Activated CD4-positive, alpha-beta memory T cell treated with anti-CD3 and anti-CD28 coated beads for 36 hours (primary cell): Measurements from ENCODE around the gene HOXC12. TPM values are rescaled to one million over a fixed set of nuclear protein-coding genes. Genes with fewer than 3 reads are reported as not detected.

ENCODE experiments used
- CTCF ChIA-PET: fragments of 350-600 bp; sonication (Branson Sonifier 250); formaldehyde crosslinking; loops from one replicate; lab custom pipeline; 2021; ENCODE audit warnings: antibody characterized with exemption, inconsistent platforms; lab: Charles Lee
- POLR2A ChIA-PET: fragments of 350-600 bp; sonication (Branson Sonifier 250); formaldehyde crosslinking; loops from one replicate; lab custom pipeline; 2021; ENCODE audit warnings: antibody characterized with exemption; lab: Charles Lee
- DNase-seq: peaks from one replicate; pipeline ENCODE4 v3.0.0-alpha.2; 2020
- H3K27ac Mint-ChIP-seq: one replicate; pipeline ENCODE4 v1.8.0; 2021; ENCODE audit warnings: mixed read lengths
- H3K27me3 Mint-ChIP-seq: one replicate; pipeline ENCODE4 v1.8.0; 2021; ENCODE audit warnings: mixed read lengths
- H3K36me3 Mint-ChIP-seq: one replicate; pipeline ENCODE4 v1.8.0; 2021; ENCODE audit warnings: mixed read lengths
- H3K4me1 Mint-ChIP-seq: one replicate; pipeline ENCODE4 v1.8.0; 2021; ENCODE audit warnings: low read depth, mixed read lengths
- H3K4me3 Mint-ChIP-seq: one replicate; pipeline ENCODE4 v1.8.0; 2021; ENCODE audit warnings: mild to moderate bottlenecking, mixed read lengths
- H3K9me3 Mint-ChIP-seq: one replicate; pipeline ENCODE4 v1.8.0; 2021; ENCODE audit warnings: mixed read lengths
- intact Hi-C: fragments of 100-400 bp; cut with micrococcal nuclease; formaldehyde crosslinking; loops from one replicate; pipeline ENCODE4 v1.15.1; 2023
- total RNA-seq, 2 experiments: library from RNA; stranded (reverse); gene quantifications; one replicate each; pipeline ENCODE4 v1.2.3, GENCODE V29; 2021

Gene HOXC12
- total RNA-seq, 2 experiments from 2014 or later, result not detected

DNA sequence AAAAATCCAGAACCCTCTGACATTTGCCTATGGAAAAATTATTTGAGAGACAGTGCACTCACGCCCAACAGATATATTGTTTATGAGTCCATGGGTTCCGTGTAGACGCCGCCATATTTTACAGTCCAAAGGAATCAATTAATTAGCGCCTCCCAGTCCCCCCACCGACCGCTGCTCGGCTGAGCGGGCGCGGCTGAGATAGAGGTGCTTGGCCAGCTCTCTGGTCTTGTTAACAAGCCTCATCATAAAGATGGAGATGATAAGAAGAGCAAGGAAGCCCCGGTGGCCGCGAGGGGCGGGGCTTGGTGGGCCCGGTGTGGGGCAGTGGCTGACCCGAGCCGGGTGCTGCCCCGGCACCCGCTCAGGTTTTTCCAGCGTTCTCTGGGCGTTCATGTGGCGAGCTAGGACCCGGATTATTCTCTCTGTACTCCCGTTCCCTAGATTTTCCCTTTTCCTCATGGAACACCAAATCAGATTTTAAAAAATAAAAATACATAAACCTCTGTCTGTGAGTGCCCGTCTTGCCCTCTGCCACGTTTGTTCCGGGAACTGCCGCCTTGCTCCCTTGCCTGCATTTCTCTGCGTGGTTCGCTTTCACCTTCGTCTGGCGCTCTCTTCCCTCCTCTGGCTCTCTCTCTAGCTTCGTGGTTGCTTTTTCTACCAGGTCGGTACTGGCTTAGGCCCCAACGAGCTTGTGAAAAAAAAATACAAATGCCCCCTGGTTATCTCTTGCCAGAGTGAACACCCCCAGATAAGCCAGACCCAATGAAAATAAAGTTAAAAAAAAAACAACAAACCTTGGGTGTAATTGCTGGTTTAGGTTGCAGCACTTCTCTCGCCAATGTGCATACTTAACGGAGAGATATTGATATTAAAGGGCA, 9.0 kb downstream of the HOXC12 start:
- intact Hi-C loops, result no loop called here
- DNase-seq, result no peak
- POLR2A ChIA-PET, result interaction anchor here (1.0 kb wide), 1 partner anchor 10 kb away, joined by 3 read pairs; no protein-coding TSS in a partner anchor

GRCh38 chr12:53964315-53964713, 9.6 kb downstream of the HOXC12 start:
- no peak for DNase-seq
- peaks cover 81% of the 10 kb centered on the region for H3K27me3 Mint-ChIP-seq
- no peaks in the 10 kb centered on the region for H3K36me3 Mint-ChIP-seq
- no peak overlapping the region for H3K4me3 Mint-ChIP-seq
- intact Hi-C loops, result no loop called here
- ChIA-PET CTCF (interaction anchor here (1.5 kb wide), 1 partner anchor 243 kb away, joined by 3 read pairs; no protein-coding TSS in a partner anchor), POLR2A (no interaction called here)
- H3K4me1 Mint-ChIP-seq, result peaks cover 36% of the 10 kb centered on the region
- H3K27ac Mint-ChIP-seq, result no peak overlapping the region
- no peaks in the 10 kb centered on the region for H3K9me3 Mint-ChIP-seq

More for the DNA sequence above, 9.0 kb downstream of the HOXC12 start:
- Mint-ChIP-seq H3K27ac (no peak overlapping the region), H3K9me3 (no peaks in the 10 kb centered on the region), H3K27me3 (peaks cover 80% of the 10 kb centered on the region), H3K4me3 (no peak overlapping the region), H3K4me1 (peaks cover 36% of the 10 kb centered on the region), H3K36me3 (no peaks in the 10 kb centered on the region)
- CTCF ChIA-PET, result interaction anchor here (1.0 kb wide), 1 partner anchor 238 kb away, joined by 5 read pairs; no protein-coding TSS in a partner anchor

DNA sequence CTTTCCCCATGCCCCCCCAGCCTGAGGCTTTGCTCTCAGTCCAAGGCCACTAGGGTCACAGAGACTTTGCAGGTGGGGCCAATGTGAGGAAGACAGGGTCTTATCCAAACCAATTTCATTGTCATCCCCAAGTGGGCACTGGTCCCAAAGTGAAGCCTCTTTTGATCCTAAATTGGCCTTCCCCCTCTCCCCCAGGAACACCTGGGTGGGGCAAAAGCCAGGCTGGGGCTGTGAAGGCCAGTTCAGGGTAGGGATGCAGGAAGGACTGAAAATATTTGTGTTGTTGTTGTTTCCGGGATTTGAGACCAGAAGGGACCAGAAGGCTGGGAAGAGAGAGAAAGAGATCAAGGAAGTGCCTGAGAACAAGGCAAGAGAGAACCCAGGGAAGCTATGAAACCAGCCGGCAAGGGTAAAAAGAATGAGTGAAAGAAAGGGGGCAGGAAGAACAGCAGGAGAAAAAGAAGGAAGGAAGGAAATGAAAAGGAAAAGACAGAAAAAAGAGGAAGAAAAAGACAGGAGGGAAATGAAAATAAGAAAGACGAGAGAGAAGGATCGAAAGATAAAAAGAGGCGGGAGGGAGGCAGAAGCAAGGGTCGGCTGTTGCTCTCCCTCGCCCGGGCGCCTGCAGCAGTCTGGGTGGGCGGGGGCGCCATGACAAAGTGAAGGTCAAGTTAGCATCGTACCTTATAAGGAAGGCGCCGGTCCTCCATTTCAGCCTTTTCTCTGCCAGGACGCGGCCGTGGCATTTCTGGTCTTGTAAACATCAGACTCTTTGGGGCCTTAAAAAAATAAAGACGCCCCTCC, 10.8 kb downstream of the HOXC12 start:
- H3K4me1 Mint-ChIP-seq, result peaks cover 33% of the 10 kb centered on the region
- peaks cover 81% of the 10 kb centered on the region for H3K27me3 Mint-ChIP-seq
- ChIA-PET CTCF (interaction anchor here (1.1 to 1.5 kb wide), 2 partner anchors 11 to 242 kb away, joined by 3 read pairs; no protein-coding TSS in a partner anchor), POLR2A (no interaction called here)
- no peak for DNase-seq
- no peak overlapping the region for H3K27ac Mint-ChIP-seq
- peak overlapping the region; percentile 1 for H3K4me3 Mint-ChIP-seq
- H3K36me3 Mint-ChIP-seq, result no peaks in the 10 kb centered on the region
- intact Hi-C loops, result no loop called here
- H3K9me3 Mint-ChIP-seq, result no peaks in the 10 kb centered on the region

DNA sequence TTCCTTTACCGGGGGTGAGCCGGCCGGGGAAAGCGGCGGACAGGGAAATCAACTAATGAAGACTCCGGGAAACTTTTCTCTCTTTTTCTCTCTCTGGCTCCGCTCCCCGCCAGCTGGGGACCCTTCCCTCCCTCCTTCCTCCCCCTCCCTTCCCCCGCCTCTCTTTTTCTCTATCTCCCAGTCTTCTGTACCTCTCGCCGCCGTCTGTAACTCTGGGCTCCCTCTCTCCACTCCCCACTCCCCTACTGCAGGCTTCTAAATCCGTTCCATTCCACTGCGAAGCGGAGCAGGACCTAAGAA, 11.3 kb downstream of the HOXC12 start:
- DNase-seq, result no peak
- Mint-ChIP-seq H3K9me3 (no peaks in the 10 kb centered on the region), H3K27ac (no peak overlapping the region), H3K4me1 (peaks cover 33% of the 10 kb centered on the region), H3K4me3 (no peak overlapping the region), H3K36me3 (no peaks in the 10 kb centered on the region), H3K27me3 (peaks cover 85% of the 10 kb centered on the region)
- CTCF ChIA-PET, result interaction anchor here (0.6 to 1.5 kb wide), 3 partner anchors 11 to 290 kb away, joined by 3 read pairs; partner anchors contain the start of gene ATP5MC2
- POLR2A ChIA-PET, result no interaction called here
- intact Hi-C loops, result no loop called here

- ChIA-PET POLR2A (no interaction called here), CTCF (interaction anchor here (0.6 to 1.1 kb wide), 3 partner anchors 10 to 291 kb away, joined by 3 read pairs; partner anchors contain the start of genes ATP5MC2 and HOXC12)
- Mint-ChIP-seq H3K27ac (no peak overlapping the region), H3K27me3 (peaks cover 89% of the 10 kb centered on the region), H3K36me3 (no peaks in the 10 kb centered on the region), H3K4me1 (peaks cover 33% of the 10 kb centered on the region), H3K9me3 (no peaks in the 10 kb centered on the region), H3K4me3 (no peak overlapping the region)
- intact Hi-C loops, result no loop called here
- DNase-seq, result no peak
Measured at GRCh38 chr12:53966385-53967133, 11.9 kb downstream of the HOXC12 start.

DNA sequence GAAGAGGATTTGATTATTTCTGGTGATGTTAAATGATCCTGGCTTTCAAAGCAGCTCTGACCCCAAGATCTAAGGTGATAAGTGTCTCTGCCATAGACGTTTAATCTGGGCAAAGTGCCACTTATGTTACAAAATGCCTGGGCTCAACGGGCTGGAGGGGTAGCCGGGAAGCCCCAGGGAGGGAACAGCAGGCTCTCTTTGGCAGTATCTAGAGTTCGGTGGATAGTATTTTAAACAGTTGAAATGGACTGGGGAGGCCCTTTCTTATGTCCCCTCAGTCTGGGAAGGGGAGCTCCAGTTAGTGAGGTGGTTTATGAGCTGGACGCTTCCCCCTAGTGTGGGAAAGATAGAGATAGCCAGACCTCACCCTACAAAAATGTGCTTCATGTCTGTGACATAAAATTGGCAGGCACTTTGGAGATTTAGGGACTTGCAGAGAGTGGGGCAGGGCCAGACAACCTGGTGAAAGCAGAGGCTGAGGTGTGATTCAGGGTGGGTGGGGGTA, 12.8 kb downstream of the HOXC12 start:
- peaks cover 31% of the 10 kb centered on the region for H3K4me1 Mint-ChIP-seq
- DNase-seq, result no peak
- CTCF ChIA-PET, result interaction anchor here (1.0 kb wide), 1 partner anchor 64 kb away, joined by 3 read pairs; no protein-coding TSS in a partner anchor
- H3K36me3 Mint-ChIP-seq, result no peaks in the 10 kb centered on the region
- peaks cover 91% of the 10 kb centered on the region for H3K27me3 Mint-ChIP-seq
- no peak overlapping the region for H3K4me3 Mint-ChIP-seq
- no peak overlapping the region for H3K27ac Mint-ChIP-seq
- POLR2A ChIA-PET, result no interaction called here
- no peaks in the 10 kb centered on the region for H3K9me3 Mint-ChIP-seq
- intact Hi-C loops, result no loop called here

GRCh38 chr12:53968214-53969127, 13.8 kb downstream of the HOXC12 start:
- H3K27me3 Mint-ChIP-seq, result peaks cover 92% of the 10 kb centered on the region
- intact Hi-C loops, result no loop called here
- POLR2A ChIA-PET, result no interaction called here
- no peak overlapping the region for H3K4me3 Mint-ChIP-seq
- no peak for DNase-seq
- H3K27ac Mint-ChIP-seq, result no peak overlapping the region
- H3K9me3 Mint-ChIP-seq, result no peaks in the 10 kb centered on the region
- CTCF ChIA-PET, result interaction anchor here (0.9 kb wide), 1 partner anchor 266 kb away, joined by 4 read pairs; no protein-coding TSS in a partner anchor
- no peaks in the 10 kb centered on the region for H3K36me3 Mint-ChIP-seq
- H3K4me1 Mint-ChIP-seq, result peaks cover 35% of the 10 kb centered on the region

DNA sequence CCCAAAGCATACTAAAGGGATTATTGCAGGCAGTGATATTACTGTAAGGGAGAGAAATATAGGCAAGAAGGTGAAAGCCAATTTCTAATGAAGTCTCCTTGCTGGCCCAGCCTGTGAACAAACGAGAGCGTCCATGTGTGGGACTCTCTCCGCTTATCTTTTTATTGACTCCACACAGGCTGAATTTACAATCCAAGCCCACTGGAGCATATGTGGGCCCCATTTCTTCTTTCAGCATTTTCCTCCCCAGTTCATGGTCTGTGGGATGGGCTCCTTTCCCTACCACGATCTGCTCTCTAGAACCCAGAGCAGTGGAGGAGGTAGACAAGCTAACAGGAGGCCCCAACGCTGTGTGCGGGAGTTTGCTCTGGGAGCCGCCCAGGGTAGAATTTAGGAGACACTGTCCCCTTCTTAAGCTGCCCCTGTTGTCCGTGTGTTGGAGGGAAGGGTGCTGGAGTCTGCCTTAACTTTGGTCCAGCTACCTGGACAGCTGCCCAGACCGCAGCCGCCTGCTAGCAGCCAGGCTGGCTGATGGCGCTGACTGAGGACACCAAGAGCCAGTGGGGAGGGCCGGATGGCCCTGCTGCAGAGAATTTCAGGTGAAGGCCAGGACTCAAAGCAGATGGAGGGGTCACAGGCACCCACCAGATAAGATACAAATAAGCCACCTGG, 15.0 kb downstream of the HOXC12 start:
- no peak overlapping the region for H3K4me3 Mint-ChIP-seq
- POLR2A ChIA-PET, result no interaction called here
- intact Hi-C loops, result loop anchor here (2.0 kb wide), 1 partner anchor 13 kb away; no protein-coding TSS in a partner anchor
- CTCF ChIA-PET, result no interaction called here
- H3K27ac Mint-ChIP-seq, result no peak overlapping the region
- peaks cover 2% of the 10 kb centered on the region for H3K36me3 Mint-ChIP-seq
- DNase-seq, result no peak
- peaks cover 86% of the 10 kb centered on the region for H3K27me3 Mint-ChIP-seq
- peaks cover 30% of the 10 kb centered on the region for H3K4me1 Mint-ChIP-seq
- H3K9me3 Mint-ChIP-seq, result no peaks in the 10 kb centered on the region

DNA sequence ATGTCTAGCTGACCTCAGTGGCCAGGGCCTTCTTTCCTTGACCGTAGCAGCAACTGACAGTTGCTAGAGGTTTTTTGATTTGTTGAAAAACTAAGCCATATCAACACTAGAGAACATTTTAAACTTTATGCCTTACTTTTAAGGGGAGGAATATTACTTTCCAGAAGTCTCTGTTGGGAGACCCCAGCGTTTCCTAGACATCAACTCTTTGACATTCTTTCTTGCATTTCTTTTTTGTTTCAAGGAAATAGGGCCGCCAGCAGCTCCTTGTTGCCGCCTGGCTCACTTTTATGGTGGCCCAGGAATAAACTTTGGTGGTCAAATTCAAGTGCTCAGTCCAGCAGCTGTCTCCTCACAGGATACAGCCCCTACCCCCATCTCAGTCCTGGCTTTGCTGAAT, 15.7 kb downstream of the HOXC12 start:
- H3K27me3 Mint-ChIP-seq, result peaks cover 84% of the 10 kb centered on the region
- CTCF ChIA-PET, result no interaction called here
- no peaks in the 10 kb centered on the region for H3K9me3 Mint-ChIP-seq
- no peak overlapping the region for H3K4me3 Mint-ChIP-seq
- peaks cover 3% of the 10 kb centered on the region for H3K36me3 Mint-ChIP-seq
- peaks cover 29% of the 10 kb centered on the region for H3K4me1 Mint-ChIP-seq
- intact Hi-C loops, result loop anchor here (2.0 kb wide), 1 partner anchor 14 kb away; no protein-coding TSS in a partner anchor
- no peak for DNase-seq
- H3K27ac Mint-ChIP-seq, result no peak overlapping the region
- POLR2A ChIA-PET, result no interaction called here

DNA sequence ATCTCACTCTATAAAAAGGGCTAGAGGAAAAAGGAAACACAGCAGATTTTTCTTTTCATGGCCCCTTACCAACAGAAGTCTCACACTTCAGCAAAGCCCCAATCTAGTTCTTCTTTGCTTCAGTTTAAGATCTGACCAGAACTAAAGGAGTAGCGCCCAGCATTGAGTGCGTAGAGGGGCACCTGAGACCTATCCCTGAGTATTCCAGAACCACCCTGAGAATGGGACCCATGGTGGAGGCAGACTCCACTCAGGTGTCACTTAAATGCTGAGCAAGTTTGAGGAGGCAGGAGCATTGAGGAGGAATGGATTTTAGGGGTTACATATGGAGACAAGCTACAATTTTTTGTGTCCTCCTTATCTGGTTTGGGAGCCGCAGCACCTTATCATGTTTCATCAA, 16.4 kb downstream of the HOXC12 start:
- peaks cover 27% of the 10 kb centered on the region for H3K4me1 Mint-ChIP-seq
- POLR2A ChIA-PET, result no interaction called here
- H3K27ac Mint-ChIP-seq, result no peak overlapping the region
- peaks cover 83% of the 10 kb centered on the region for H3K27me3 Mint-ChIP-seq
- peaks cover 8% of the 10 kb centered on the region for H3K36me3 Mint-ChIP-seq
- H3K9me3 Mint-ChIP-seq, result no peaks in the 10 kb centered on the region
- CTCF ChIA-PET, result interaction anchor here (1.0 to 1.8 kb wide), 2 partner anchors 14 to 245 kb away, joined by 3 read pairs; partner anchors contain the start of gene HOXC10
- intact Hi-C loops, result loop anchor here (2.0 kb wide), 1 partner anchor 14 kb away; no protein-coding TSS in a partner anchor
- no peak overlapping the region for H3K4me3 Mint-ChIP-seq
- no peak for DNase-seq
